SH-SY5Y (cell line): Measurements from ENCODE around the gene EFCAB11.

Source experiments
- GATA2 ChIP-seq: IDR thresholded peaks from 2 replicates; pipeline ENCODE4 v1.6.1; 2011; ENCODE audit warnings: mild to moderate bottlenecking, low read depth, low read length
- GATA3 ChIP-seq: IDR thresholded peaks from 2 replicates; pipeline ENCODE4 v1.6.1; 2011; ENCODE audit warnings: low read depth, mild to moderate bottlenecking, low read length, moderate library complexity

DNA sequence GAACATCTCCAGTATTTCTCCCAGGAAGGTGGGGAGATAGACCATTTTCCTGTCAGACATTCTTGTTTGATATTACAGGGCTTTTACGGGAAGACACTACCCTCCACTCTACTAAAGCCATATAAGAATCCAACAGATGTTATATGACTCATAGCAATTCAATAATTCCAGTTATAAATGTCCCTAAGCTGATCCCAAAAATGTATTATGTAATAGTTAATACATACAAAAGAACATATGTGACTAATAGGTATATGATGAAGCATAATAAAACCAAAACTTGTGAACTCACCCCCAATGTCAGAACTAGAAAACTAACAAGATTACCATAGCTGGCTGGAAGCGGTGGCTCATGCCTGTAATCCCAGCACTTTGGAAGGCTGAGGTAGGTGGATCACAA, 84.2 kb downstream of the EFCAB11 start:
- TF ChIP-seq GATA3 = no peak
- TF ChIP-seq GATA2 = no peak
